ENCODE data around the gene COPG2. TPM values are rescaled to one million over a fixed set of nuclear protein-coding genes. Genes with fewer than 3 reads are reported as not detected.
"Not testable (repeated sequence)": the region's sequence is repeated elsewhere in the genome, so short reads cannot be mapped to it uniquely, and the experiment has no call there.

Gene COPG2
- total RNA-seq, 1 experiment from 2014 or later, result 50.9 TPM

DNA sequence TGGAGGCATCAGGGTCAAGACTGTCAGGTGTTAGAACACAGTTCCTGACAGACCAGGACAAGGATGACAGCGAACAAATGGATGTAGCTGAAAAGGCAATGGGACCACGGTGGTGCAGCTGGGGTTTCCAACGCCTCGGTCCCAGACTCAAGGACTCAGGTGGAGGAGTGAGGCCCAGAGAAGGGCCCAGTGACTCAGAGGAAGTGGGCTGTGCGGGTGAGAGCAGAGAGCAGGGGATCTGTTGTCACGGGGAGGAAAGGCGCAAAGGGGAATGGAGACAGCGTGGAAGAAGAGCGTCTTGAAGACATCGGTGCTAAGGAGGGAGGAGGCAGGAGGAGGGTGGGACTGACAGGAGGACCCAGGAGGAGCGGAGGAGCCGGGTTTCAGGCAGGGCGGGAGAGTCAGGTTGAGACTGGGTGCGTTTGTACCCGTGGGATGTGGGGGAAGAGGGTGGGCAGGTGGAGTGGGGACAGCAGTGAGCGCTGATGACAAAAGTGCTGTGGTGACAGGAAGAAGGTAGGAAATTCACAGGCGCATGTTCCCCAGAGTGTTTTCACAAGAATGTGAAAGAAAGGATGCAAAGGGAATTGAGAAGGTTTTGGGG lies 140.7 kb downstream of the COPG2 start:
- ATAC-seq; H3K4me1 Mint-ChIP-seq; CTCF ChIA-PET; H3K27me3 Mint-ChIP-seq (ENCODE audit: low read depth); POLR2A ChIA-PET; H3K36me3 Mint-ChIP-seq; DNase-seq (ENCODE audit: low spot score); H3K9me3 Mint-ChIP-seq; H3K27ac Mint-ChIP-seq; H3K4me3 Mint-ChIP-seq: not testable (repeated sequence)

DNA sequence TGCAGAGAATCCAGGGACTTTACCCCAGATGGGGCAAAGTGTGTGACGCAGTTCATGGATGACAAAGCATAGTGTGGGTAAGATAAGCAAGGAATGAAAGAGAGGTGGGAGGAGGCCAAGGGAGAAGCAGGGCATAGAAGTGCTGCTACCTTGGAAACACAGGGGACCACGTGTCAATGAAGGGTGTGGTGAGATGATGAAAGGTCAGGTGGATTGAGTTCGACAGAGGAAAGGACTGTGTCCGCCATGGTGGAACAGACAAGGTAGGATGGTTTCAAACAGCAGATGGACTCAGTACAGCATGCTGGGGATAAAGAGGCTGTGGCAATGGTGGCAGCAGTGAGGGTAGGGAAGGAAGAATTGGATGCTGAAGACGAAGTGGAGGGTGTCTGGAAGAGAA lies 143.9 kb downstream of the COPG2 start:
- DNase-seq (ENCODE audit: low spot score) (no peak), ATAC-seq (no peak)
- Mint-ChIP-seq H3K27me3 (ENCODE audit: low read depth) (no peaks in the 10 kb centered on the region), H3K4me1 (no peaks in the 10 kb centered on the region), H3K4me3 (no peak overlapping the region), H3K9me3 (no peaks in the 10 kb centered on the region), H3K27ac (no peak overlapping the region), H3K36me3 (peaks cover 2% of the 10 kb centered on the region; the same call in 1 of the 2 replicates)
- CTCF ChIA-PET, result no interaction called here
- TF ChIP-seq ZNF317 (CRISPR knock-in tag; IDR thresholded peaks at IDR 0.05; ENCODE audit: borderline replicate concordance, low read depth) (no peak), TCF7 (CRISPR knock-in tag; IDR thresholded peaks at IDR 0.05; ENCODE audit: low read depth) (no peak), CBFB (CRISPR knock-in tag; IDR thresholded peaks at IDR 0.05; ENCODE audit: low read depth) (no peak), NR2C2 (CRISPR knock-in tag; IDR thresholded peaks at IDR 0.05) (no peak), ZNF416 (CRISPR knock-in tag; IDR thresholded peaks at IDR 0.05) (no peak), ZNF396 (CRISPR knock-in tag; IDR thresholded peaks at IDR 0.05; ENCODE audit: borderline replicate concordance) (no peak), NR3C1 (CRISPR knock-in tag; conservative IDR thresholded peaks at IDR 0.05; ENCODE audit: low read depth) (no peak), HMGA2 (CRISPR knock-in tag; IDR thresholded peaks at IDR 0.05) (no peak), ZNF263 (CRISPR knock-in tag; IDR thresholded peaks at IDR 0.05; ENCODE audit: low read depth) (no peak)
- TF ChIP-seq, protein P1, sequence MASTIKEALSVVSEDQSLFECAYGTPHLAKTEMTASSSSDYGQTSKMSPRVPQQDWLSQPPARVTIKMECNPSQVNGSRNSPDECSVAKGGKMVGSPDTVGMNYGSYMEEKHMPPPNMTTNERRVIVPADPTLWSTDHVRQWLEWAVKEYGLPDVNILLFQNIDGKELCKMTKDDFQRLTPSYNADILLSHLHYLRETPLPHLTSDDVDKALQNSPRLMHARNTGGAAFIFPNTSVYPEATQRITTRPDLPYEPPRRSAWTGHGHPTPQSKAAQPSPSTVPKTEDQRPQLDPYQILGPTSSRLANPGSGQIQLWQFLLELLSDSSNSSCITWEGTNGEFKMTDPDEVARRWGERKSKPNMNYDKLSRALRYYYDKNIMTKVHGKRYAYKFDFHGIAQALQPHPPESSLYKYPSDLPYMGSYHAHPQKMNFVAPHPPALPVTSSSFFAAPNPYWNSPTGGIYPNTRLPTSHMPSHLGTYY (CRISPR knock-in tag; IDR thresholded peaks at IDR 0.05), result no peak
- TF ChIP-seq, protein P2, sequence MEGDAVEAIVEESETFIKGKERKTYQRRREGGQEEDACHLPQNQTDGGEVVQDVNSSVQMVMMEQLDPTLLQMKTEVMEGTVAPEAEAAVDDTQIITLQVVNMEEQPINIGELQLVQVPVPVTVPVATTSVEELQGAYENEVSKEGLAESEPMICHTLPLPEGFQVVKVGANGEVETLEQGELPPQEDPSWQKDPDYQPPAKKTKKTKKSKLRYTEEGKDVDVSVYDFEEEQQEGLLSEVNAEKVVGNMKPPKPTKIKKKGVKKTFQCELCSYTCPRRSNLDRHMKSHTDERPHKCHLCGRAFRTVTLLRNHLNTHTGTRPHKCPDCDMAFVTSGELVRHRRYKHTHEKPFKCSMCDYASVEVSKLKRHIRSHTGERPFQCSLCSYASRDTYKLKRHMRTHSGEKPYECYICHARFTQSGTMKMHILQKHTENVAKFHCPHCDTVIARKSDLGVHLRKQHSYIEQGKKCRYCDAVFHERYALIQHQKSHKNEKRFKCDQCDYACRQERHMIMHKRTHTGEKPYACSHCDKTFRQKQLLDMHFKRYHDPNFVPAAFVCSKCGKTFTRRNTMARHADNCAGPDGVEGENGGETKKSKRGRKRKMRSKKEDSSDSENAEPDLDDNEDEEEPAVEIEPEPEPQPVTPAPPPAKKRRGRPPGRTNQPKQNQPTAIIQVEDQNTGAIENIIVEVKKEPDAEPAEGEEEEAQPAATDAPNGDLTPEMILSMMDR (IDR thresholded peaks at IDR 0.05), result no peak
- TF ChIP-seq, protein P3, sequence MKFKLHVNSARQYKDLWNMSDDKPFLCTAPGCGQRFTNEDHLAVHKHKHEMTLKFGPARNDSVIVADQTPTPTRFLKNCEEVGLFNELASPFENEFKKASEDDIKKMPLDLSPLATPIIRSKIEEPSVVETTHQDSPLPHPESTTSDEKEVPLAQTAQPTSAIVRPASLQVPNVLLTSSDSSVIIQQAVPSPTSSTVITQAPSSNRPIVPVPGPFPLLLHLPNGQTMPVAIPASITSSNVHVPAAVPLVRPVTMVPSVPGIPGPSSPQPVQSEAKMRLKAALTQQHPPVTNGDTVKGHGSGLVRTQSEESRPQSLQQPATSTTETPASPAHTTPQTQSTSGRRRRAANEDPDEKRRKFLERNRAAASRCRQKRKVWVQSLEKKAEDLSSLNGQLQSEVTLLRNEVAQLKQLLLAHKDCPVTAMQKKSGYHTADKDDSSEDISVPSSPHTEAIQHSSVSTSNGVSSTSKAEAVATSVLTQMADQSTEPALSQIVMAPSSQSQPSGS (CRISPR knock-in tag; IDR thresholded peaks at IDR 0.05; ENCODE audit: borderline replicate concordance, low read depth), result no peak
- TF ChIP-seq, protein P4, sequence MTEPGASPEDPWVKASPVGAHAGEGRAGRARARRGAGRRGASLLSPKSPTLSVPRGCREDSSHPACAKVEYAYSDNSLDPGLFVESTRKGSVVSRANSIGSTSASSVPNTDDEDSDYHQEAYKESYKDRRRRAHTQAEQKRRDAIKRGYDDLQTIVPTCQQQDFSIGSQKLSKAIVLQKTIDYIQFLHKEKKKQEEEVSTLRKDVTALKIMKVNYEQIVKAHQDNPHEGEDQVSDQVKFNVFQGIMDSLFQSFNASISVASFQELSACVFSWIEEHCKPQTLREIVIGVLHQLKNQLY (CRISPR knock-in tag; IDR thresholded peaks at IDR 0.05), result no peak
- TF ChIP-seq, protein P5, sequence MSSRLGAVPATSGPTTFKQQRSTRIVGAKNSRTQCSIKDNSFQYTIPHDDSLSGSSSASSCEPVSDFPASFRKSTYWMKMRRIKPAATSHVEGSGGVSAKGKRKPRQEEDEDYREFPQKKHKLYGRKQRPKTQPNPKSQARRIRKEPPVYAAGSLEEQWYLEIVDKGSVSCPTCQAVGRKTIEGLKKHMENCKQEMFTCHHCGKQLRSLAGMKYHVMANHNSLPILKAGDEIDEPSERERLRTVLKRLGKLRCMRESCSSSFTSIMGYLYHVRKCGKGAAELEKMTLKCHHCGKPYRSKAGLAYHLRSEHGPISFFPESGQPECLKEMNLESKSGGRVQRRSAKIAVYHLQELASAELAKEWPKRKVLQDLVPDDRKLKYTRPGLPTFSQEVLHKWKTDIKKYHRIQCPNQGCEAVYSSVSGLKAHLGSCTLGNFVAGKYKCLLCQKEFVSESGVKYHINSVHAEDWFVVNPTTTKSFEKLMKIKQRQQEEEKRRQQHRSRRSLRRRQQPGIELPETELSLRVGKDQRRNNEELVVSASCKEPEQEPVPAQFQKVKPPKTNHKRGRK (CRISPR knock-in tag; IDR thresholded peaks at IDR 0.05; ENCODE audit: borderline replicate concordance), result no peak
- POLR2A ChIA-PET, result no interaction called here

DNA sequence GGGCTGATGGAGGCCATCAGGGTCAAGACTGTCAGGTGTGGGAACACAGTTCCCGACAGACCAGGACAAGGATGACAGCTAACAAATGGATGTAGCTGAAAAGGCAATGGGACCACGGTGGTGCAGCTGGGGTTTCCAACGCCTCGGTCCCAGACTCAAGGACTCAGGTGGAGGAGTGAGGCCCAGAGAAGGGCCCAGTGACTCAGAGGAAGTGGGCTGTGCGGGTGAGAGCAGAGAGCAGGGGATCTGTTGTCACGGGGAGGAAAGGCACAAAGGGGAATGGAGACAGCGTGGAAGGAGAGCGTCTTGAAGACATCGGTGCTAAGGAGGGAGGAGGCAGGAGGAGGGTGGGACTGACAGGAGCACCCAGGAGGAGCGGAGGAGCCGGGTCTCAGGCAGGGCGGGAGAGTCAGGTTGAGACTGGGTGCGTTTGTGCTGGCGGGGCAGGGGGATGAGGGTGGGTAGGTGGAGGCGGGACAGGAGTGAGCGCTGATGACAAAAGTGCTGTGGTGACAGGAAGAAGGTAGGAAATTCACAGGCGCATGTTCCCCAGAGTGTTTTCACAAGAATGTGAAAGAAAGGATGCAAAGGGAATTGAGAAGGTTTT lies 144.9 kb downstream of the COPG2 start:
- POLR2A ChIA-PET; H3K27me3 Mint-ChIP-seq (ENCODE audit: low read depth); H3K27ac Mint-ChIP-seq; H3K9me3 Mint-ChIP-seq; DNase-seq (ENCODE audit: low spot score); H3K4me3 Mint-ChIP-seq; CTCF ChIA-PET; ATAC-seq; H3K36me3 Mint-ChIP-seq; H3K4me1 Mint-ChIP-seq: not testable (repeated sequence)
